Astrocyte (in vitro differentiated cells and primary cell): ENCODE data around the gene SLC6A3. TPM values are rescaled to one million over a fixed set of nuclear protein-coding genes. Genes with fewer than 3 reads are reported as not detected.

Experiments used
- DNase-seq: peaks from one replicate; pipeline ENCODE4 v3.0.0-alpha.2; 2010; ENCODE audit warnings: low read depth
- FAIRE-seq: peaks from 2 replicates; lab custom pipeline; 2011; peaks lifted over from hg19 to GRCh38; lab: Jason Lieb, UNC
- H2AFZ ChIP-seq: 2 replicates; pipeline ENCODE4 v1.6.0; 2012; ENCODE audit warnings: low read depth, low read length, inconsistent platforms
- H3K27ac ChIP-seq: 2 replicates; pipeline ENCODE4 v1.5.1; 2011; ENCODE audit warnings: low read depth, low read length, inconsistent platforms
- H3K27me3 ChIP-seq: 2 replicates; pipeline ENCODE4 v1.6.0; 2011; ENCODE audit warnings: low read length, inconsistent platforms; ENCODE audit not compliant: insufficient read depth
- H3K36me3 ChIP-seq: 2 replicates; pipeline ENCODE4 v1.5.1; 2011; ENCODE audit warnings: low read length, inconsistent platforms; ENCODE audit not compliant: insufficient read depth
- H3K4me1 ChIP-seq: 2 replicates; pipeline ENCODE4 v1.5.1; 2011; ENCODE audit warnings: low read length, inconsistent platforms; ENCODE audit not compliant: insufficient read depth
- H3K4me2 ChIP-seq: 2 replicates; pipeline ENCODE4 v1.6.0; 2012; ENCODE audit warnings: low read length, inconsistent platforms
- H3K4me3 ChIP-seq: 2 replicates; pipeline ENCODE4 v1.5.1; 2011; ENCODE audit warnings: low read depth, mild to moderate bottlenecking, low read length, inconsistent platforms; ENCODE audit not compliant: insufficient read depth
- H3K79me2 ChIP-seq: 2 replicates; pipeline ENCODE4 v1.6.0; 2012; ENCODE audit warnings: mild to moderate bottlenecking, low read length, inconsistent platforms; ENCODE audit not compliant: insufficient read depth
- H3K9ac ChIP-seq: 2 replicates; pipeline ENCODE4 v1.6.0; 2012; ENCODE audit warnings: mild to moderate bottlenecking, low read length, inconsistent platforms
- H3K9me3 ChIP-seq: 2 replicates; pipeline ENCODE4 v1.5.1; 2012; ENCODE audit warnings: low read depth, mild to moderate bottlenecking, low read length, inconsistent platforms; ENCODE audit not compliant: insufficient read depth
- H4K20me1 ChIP-seq: 2 replicates; pipeline ENCODE4 v1.6.0; 2012; ENCODE audit warnings: low read length, inconsistent platforms; ENCODE audit not compliant: insufficient read depth
- H3K27ac Mint-ChIP-seq: one replicate; pipeline ENCODE4 v1.8.0; 2021; ENCODE audit warnings: mild to moderate bottlenecking, mixed read lengths; ENCODE audit not compliant: unreplicated experiment
- H3K27me3 Mint-ChIP-seq: one replicate; pipeline ENCODE4 v1.8.0; 2021; ENCODE audit warnings: low read depth, mixed read lengths; ENCODE audit not compliant: unreplicated experiment
- H3K36me3 Mint-ChIP-seq: one replicate; pipeline ENCODE4 v1.8.0; 2021; ENCODE audit warnings: low read depth, mixed read lengths; ENCODE audit not compliant: unreplicated experiment
- H3K4me1 Mint-ChIP-seq: one replicate; pipeline ENCODE4 v1.8.0; 2021; ENCODE audit warnings: low read depth, mixed read lengths; ENCODE audit not compliant: unreplicated experiment
- H3K4me3 Mint-ChIP-seq: one replicate; pipeline ENCODE4 v1.8.0; 2021; ENCODE audit warnings: mild to moderate bottlenecking, moderate library complexity, mixed read lengths; ENCODE audit not compliant: unreplicated experiment
- H3K9me3 Mint-ChIP-seq: one replicate; pipeline ENCODE4 v1.8.0; 2021; ENCODE audit warnings: mild to moderate bottlenecking, mixed read lengths; ENCODE audit not compliant: unreplicated experiment
- EZH2 ChIP-seq: IDR thresholded peaks from 2 replicates; pipeline ENCODE4 v1.6.1; 2012; ENCODE audit warnings: mild to moderate bottlenecking, low read length, inconsistent platforms; ENCODE audit not compliant: insufficient read depth
- total RNA-seq: library from RNA; stranded (reverse); gene quantifications from 2 replicates; pipeline ENCODE4 v1.2.1, GENCODE V29; 2021
- TF ChIP-seq, protein P1 (sequence below): IDR thresholded peaks from 2 replicates; pipeline ENCODE4 v1.5.1; 2011; ENCODE audit warnings: low read depth, mild to moderate bottlenecking, inconsistent platforms, low read length, moderate library complexity; ENCODE audit not compliant: insufficient read depth

SLC6A3 gene
- total RNA-seq, 1 donor from 2014 or later: 0.07 TPM

DNA sequence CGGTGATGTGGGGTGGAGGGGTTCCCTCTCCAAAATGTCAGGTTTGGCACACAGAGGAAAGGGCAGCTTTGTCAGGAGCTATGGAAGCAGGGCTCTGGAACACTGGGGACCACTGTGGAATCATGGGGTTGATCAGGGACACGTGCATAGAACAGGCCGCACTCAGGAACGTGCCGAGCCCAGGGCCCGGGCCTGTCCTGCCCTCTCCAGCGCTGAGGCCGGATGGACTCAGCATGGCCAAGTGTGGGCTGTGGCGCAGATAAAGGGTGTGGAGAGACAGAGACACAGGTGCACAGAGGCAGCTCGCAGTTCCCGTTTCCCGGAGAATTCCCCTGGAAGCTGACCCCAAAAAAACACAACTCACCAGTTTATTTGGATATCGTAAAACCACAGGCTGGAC is 37.8 kb upstream of the SLC6A3 start:
- no peak for TF ChIP-seq EZH2
- TF ChIP-seq, protein P1, sequence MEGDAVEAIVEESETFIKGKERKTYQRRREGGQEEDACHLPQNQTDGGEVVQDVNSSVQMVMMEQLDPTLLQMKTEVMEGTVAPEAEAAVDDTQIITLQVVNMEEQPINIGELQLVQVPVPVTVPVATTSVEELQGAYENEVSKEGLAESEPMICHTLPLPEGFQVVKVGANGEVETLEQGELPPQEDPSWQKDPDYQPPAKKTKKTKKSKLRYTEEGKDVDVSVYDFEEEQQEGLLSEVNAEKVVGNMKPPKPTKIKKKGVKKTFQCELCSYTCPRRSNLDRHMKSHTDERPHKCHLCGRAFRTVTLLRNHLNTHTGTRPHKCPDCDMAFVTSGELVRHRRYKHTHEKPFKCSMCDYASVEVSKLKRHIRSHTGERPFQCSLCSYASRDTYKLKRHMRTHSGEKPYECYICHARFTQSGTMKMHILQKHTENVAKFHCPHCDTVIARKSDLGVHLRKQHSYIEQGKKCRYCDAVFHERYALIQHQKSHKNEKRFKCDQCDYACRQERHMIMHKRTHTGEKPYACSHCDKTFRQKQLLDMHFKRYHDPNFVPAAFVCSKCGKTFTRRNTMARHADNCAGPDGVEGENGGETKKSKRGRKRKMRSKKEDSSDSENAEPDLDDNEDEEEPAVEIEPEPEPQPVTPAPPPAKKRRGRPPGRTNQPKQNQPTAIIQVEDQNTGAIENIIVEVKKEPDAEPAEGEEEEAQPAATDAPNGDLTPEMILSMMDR: no peak
- H3K27me3 ChIP-seq: no peaks in the 10 kb centered on the region
- FAIRE-seq (no peak), DNase-seq (no peak)
- no peak overlapping the region for H2AFZ ChIP-seq
- no peaks in the 10 kb centered on the region for H3K9me3 ChIP-seq
- peaks cover 6% of the 10 kb centered on the region for H3K36me3 Mint-ChIP-seq
- no peak overlapping the region for H3K4me2 ChIP-seq
- no peaks in the 10 kb centered on the region for H3K27me3 Mint-ChIP-seq
- H3K9ac ChIP-seq: no peak overlapping the region
- H4K20me1 ChIP-seq: peaks cover 52% of the 10 kb centered on the region
- H3K4me1 Mint-ChIP-seq: peaks cover 1% of the 10 kb centered on the region
- no peaks in the 10 kb centered on the region for H3K79me2 ChIP-seq
- no peak overlapping the region for H3K4me3 Mint-ChIP-seq
- peak overlapping the region; percentile 4 for H3K27ac Mint-ChIP-seq
- H3K9me3 Mint-ChIP-seq: no peaks in the 10 kb centered on the region
- H3K36me3 ChIP-seq: peaks cover 3% of the 10 kb centered on the region
- H3K4me3 ChIP-seq: no peak overlapping the region
- H3K27ac ChIP-seq: no peak overlapping the region
- H3K4me1 ChIP-seq: no peaks in the 10 kb centered on the region

DNA sequence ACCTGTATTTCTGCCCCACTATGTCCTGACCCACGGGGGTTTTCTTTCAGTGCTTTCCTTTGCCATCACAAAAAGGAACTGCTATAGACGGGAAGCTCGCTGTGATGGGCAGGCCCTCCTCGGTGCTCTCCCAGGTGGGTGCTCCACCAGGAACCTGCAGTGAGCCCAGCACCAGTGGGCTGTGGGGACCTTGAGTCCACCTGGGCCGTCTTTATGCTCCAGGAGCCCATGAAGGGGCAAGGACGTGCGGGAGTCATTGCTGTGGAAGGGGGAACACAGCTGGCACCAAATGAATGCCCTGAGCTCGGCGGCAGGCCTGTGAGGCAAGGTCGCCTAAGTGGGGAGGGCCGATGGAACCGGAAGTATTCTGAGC is 36.7 kb upstream of the SLC6A3 start:
- TF ChIP-seq, protein P1: no peak
- no peak for TF ChIP-seq EZH2
- no peaks in the 10 kb centered on the region for H3K9me3 ChIP-seq
- H3K27ac ChIP-seq: no peak overlapping the region
- Mint-ChIP-seq H3K27me3 (no peaks in the 10 kb centered on the region), H3K9me3 (no peaks in the 10 kb centered on the region), H3K4me1 (no peaks in the 10 kb centered on the region), H3K4me3 (no peak overlapping the region), H3K27ac (no peak overlapping the region), H3K36me3 (peaks cover 9% of the 10 kb centered on the region)
- no peak overlapping the region for H2AFZ ChIP-seq
- H3K4me3 ChIP-seq: no peak overlapping the region
- no peak for DNase-seq
- H3K4me1 ChIP-seq: no peaks in the 10 kb centered on the region
- H3K9ac ChIP-seq: no peak overlapping the region
- H3K36me3 ChIP-seq: peaks cover 9% of the 10 kb centered on the region
- no peaks in the 10 kb centered on the region for H3K79me2 ChIP-seq
- H3K27me3 ChIP-seq: no peaks in the 10 kb centered on the region
- H3K4me2 ChIP-seq: no peak overlapping the region
- no peak for FAIRE-seq
- peaks cover 56% of the 10 kb centered on the region for H4K20me1 ChIP-seq

GRCh38 chr5:1481266-1481958 is 36.2 kb upstream of the SLC6A3 start:
- H2AFZ ChIP-seq: no peak overlapping the region
- Mint-ChIP-seq H3K4me1 (no peaks in the 10 kb centered on the region), H3K27ac (no peak overlapping the region), H3K36me3 (peaks cover 10% of the 10 kb centered on the region), H3K9me3 (no peaks in the 10 kb centered on the region), H3K27me3 (no peaks in the 10 kb centered on the region), H3K4me3 (no peak overlapping the region)
- no peak for DNase-seq
- H3K4me1 ChIP-seq: no peaks in the 10 kb centered on the region
- peaks cover 9% of the 10 kb centered on the region for H3K36me3 ChIP-seq
- no peak overlapping the region for H3K27ac ChIP-seq
- no peak overlapping the region for H3K4me2 ChIP-seq
- no peaks in the 10 kb centered on the region for H3K9me3 ChIP-seq
- H3K9ac ChIP-seq: no peak overlapping the region
- no peaks in the 10 kb centered on the region for H3K27me3 ChIP-seq
- no peak for FAIRE-seq
- no peaks in the 10 kb centered on the region for H3K79me2 ChIP-seq
- TF ChIP-seq, protein P1: no peak
- TF ChIP-seq EZH2: no peak
- peaks cover 53% of the 10 kb centered on the region for H4K20me1 ChIP-seq
- H3K4me3 ChIP-seq: no peak overlapping the region
